DND-41 (cell line): ENCODE data around the gene DUXB.

Experiments used
- ATAC-seq: fragments of 200-7000 bp; cut with Tn5 transposase; 3 replicates; pipeline ENCODE4 v1.9.1; 2021; ENCODE audit warnings: low read depth; ENCODE audit not compliant: insufficient read depth
- DNase-seq: peaks from one replicate; pipeline ENCODE4 v3.0.0-alpha.2; 2020
- H2AFZ ChIP-seq: 2 replicates; pipeline ENCODE4 v1.6.0; 2012; ENCODE audit warnings: low read depth, low read length
- H3K27ac ChIP-seq: 2 replicates; pipeline ENCODE4 v1.5.1; 2012; ENCODE audit warnings: low read length, inconsistent platforms
- H3K27me3 ChIP-seq: fragments of 200-600 bp; sonication (generic); 2 replicates; pipeline ENCODE4 v1.6.0; 2012; ENCODE audit warnings: low read length, mild to moderate bottlenecking, inconsistent platforms; ENCODE audit not compliant: insufficient read depth, poor library complexity
- H3K36me3 ChIP-seq: 2 replicates; pipeline ENCODE4 v1.5.1; 2012; ENCODE audit warnings: low read length, inconsistent platforms; ENCODE audit not compliant: insufficient read depth
- H3K4me1 ChIP-seq: 2 replicates; pipeline ENCODE4 v1.5.1; 2012; ENCODE audit warnings: mild to moderate bottlenecking, low read length; ENCODE audit not compliant: insufficient read depth
- H3K4me2 ChIP-seq: 2 replicates; pipeline ENCODE4 v1.6.0; 2012; ENCODE audit warnings: mild to moderate bottlenecking, moderate library complexity, low read length, inconsistent platforms; ENCODE audit not compliant: insufficient read depth
- H3K4me3 ChIP-seq, 2 experiments: fragments of 200-600 bp in 1 of 2; shearing (Covaris generic) in 1 of 2; 2 replicates each; pipeline ENCODE4 v1.5.1; 2012 to 2016; ENCODE audit warnings: inconsistent platforms in 2 of 2, low read length in 2 of 2, mild to moderate bottlenecking in 2 of 2, low read depth in 1 of 2, moderate library complexity in 1 of 2
- H3K79me2 ChIP-seq: 2 replicates; pipeline ENCODE4 v1.6.0; 2012; ENCODE audit warnings: low read length, inconsistent platforms; ENCODE audit not compliant: insufficient read depth
- H3K9ac ChIP-seq: 2 replicates; pipeline ENCODE4 v1.6.0; 2012; ENCODE audit warnings: low read depth, mild to moderate bottlenecking, inconsistent platforms, low read length, moderate library complexity
- H3K9me3 ChIP-seq: 2 replicates; pipeline ENCODE4 v1.5.1; 2012; ENCODE audit warnings: low read length, moderate library complexity, mild to moderate bottlenecking, inconsistent platforms; ENCODE audit not compliant: insufficient read depth, severe bottlenecking
- H4K20me1 ChIP-seq: 2 replicates; pipeline ENCODE4 v1.6.0; 2012; ENCODE audit warnings: low read length; ENCODE audit not compliant: insufficient read depth
- CTCF ChIP-seq: IDR thresholded peaks from 2 replicates; pipeline ENCODE4 v1.5.1; 2012; ENCODE audit warnings: borderline replicate concordance, low read length, moderate library complexity, mild to moderate bottlenecking; ENCODE audit not compliant: poor library complexity, severe bottlenecking; ENCODE audit errors: extremely low read depth
- EZH2 ChIP-seq: IDR thresholded peaks from 3 replicates; pipeline ENCODE4 v1.6.1; 2012; ENCODE audit warnings: borderline replicate concordance, low read depth, mild to moderate bottlenecking, moderate library complexity, low read length, inconsistent platforms; ENCODE audit not compliant: severe bottlenecking

Gene DUXB

GRCh38 chr16:75710344-75710743 is 9.1 kb upstream of the DUXB start:
- Histone ChIP-seq H3K27ac (no peak overlapping the region), H2AFZ (no peak overlapping the region), H3K79me2 (no peaks in the 10 kb centered on the region), H3K4me1 (no peaks in the 10 kb centered on the region), H3K27me3 (no peaks in the 10 kb centered on the region), H3K9ac (no peak overlapping the region), H3K9me3 (peaks cover 21% of the 10 kb centered on the region), H3K4me3 (no peak overlapping the region), H4K20me1 (no peaks in the 10 kb centered on the region), H3K4me2 (no peak overlapping the region), H3K36me3 (no peaks in the 10 kb centered on the region)
- TF ChIP-seq CTCF (no peak), EZH2 (no peak)
- ATAC-seq (no peak), DNase-seq (no peak)

GRCh38 chr16:75703306-75703705 is 2.0 kb upstream of the DUXB start:
- Histone ChIP-seq H4K20me1 (no peaks in the 10 kb centered on the region), H3K27me3 (no peaks in the 10 kb centered on the region), H3K79me2 (no peaks in the 10 kb centered on the region), H3K9me3 (no peaks in the 10 kb centered on the region), H3K36me3 (no peaks in the 10 kb centered on the region), H3K4me1 (no peaks in the 10 kb centered on the region), H3K4me2 (no peak overlapping the region), H3K9ac (no peak overlapping the region), H3K27ac (no peak overlapping the region), H3K4me3 (no peak overlapping the region), H2AFZ (no peak overlapping the region)
- TF ChIP-seq CTCF (no peak), EZH2 (no peak)
- no peak for DNase-seq
- ATAC-seq: no peak

GRCh38 chr16:75702242-75702641 is 981 bp upstream of the DUXB start:
- Histone ChIP-seq H2AFZ (no peak overlapping the region), H3K9ac (no peak overlapping the region), H4K20me1 (no peaks in the 10 kb centered on the region), H3K79me2 (no peaks in the 10 kb centered on the region), H3K27me3 (no peaks in the 10 kb centered on the region), H3K36me3 (no peaks in the 10 kb centered on the region), H3K4me3 (no peak overlapping the region), H3K27ac (no peak overlapping the region), H3K9me3 (no peaks in the 10 kb centered on the region), H3K4me2 (no peak overlapping the region), H3K4me1 (no peaks in the 10 kb centered on the region)
- TF ChIP-seq CTCF (no peak), EZH2 (no peak)
- ATAC-seq (no peak), DNase-seq (no peak)

GRCh38 chr16:75697571-75697970 is 3.7 kb downstream of the DUXB start:
- no peaks in the 10 kb centered on the region for H4K20me1 ChIP-seq
- ATAC-seq (no peak), DNase-seq (no peak)
- H3K4me3 ChIP-seq: no peak overlapping the region
- H3K36me3 ChIP-seq: no peaks in the 10 kb centered on the region
- H3K79me2 ChIP-seq: no peaks in the 10 kb centered on the region
- TF ChIP-seq CTCF: no peak
- no peak for TF ChIP-seq EZH2
- H3K4me1 ChIP-seq: no peaks in the 10 kb centered on the region
- no peak overlapping the region for H3K9ac ChIP-seq
- H3K27ac ChIP-seq: no peak overlapping the region
- no peak overlapping the region for H2AFZ ChIP-seq
- H3K9me3 ChIP-seq: no peaks in the 10 kb centered on the region
- H3K27me3 ChIP-seq: no peaks in the 10 kb centered on the region
- no peak overlapping the region for H3K4me2 ChIP-seq
